Measurements from ENCODE around the gene RASA2.

The RASA2 gene

GRCh38 chr3:141505166-141505565, 18.3 kb downstream of the RASA2 start:
- Histone ChIP-seq H3K27me3 (replicated peaks; ENCODE audit: insufficient read depth, low read length) (no peaks in the 10 kb centered on the region), H4K20me1 (ENCODE audit: insufficient read depth, low read length) (peaks cover 14% of the 10 kb centered on the region), H3K4me1 (ENCODE audit: low read length) (peaks cover 4% of the 10 kb centered on the region), H3K27ac (ENCODE audit: low read length) (no peak overlapping the region), H2AFZ (ENCODE audit: low read length) (no peak overlapping the region), H3K4me2 (ENCODE audit: low read depth, low read length) (no peak overlapping the region), H3K4me3 (ENCODE audit: low read length) (no peak overlapping the region), H3K9ac (ENCODE audit: low read length) (no peak overlapping the region), H3K79me2 (ENCODE audit: low read length) (peaks cover 100% of the 10 kb centered on the region), H3F3A (ENCODE audit: insufficient read depth, low read length) (peaks cover 3% of the 10 kb centered on the region; the same call in 1 of the 2 replicates), H3K36me3 (replicated peaks; ENCODE audit: insufficient read depth, low read length) (0 out of 2 replicates have a peak, but pooled peaks cover 3% of the 10 kb centered on the region), H3K9me3 (replicated peaks; ENCODE audit: insufficient read depth, low read length) (no peaks in the 10 kb centered on the region), H3K9me2 (replicated peaks; ENCODE audit: insufficient read depth, low read length) (no peaks in the 10 kb centered on the region)
- no peak for DNase-seq
- TF ChIP-seq EZH2 (optimal IDR thresholded peaks at IDR 0.05; ENCODE audit: low read depth, low read length) (no peak), EZH2phosphoT487 (IDR thresholded peaks at IDR 0.05; ENCODE audit: low read length) (no peak), CTCF (IDR thresholded peaks at IDR 0.05; ENCODE audit: low read length) (no peak)

- H3K79me2 ChIP-seq (ENCODE audit: low read length) = peaks cover 100% of the 10 kb centered on the region
Measured at GRCh38 chr3:141506071-141506470, 19.2 kb downstream of the RASA2 start.

GRCh38 chr3:141507392-141508066, 20.7 kb downstream of the RASA2 start:
- Histone ChIP-seq H3K9me2 (replicated peaks; ENCODE audit: insufficient read depth, low read length) (no peaks in the 10 kb centered on the region), H3K27me3 (replicated peaks; ENCODE audit: insufficient read depth, low read length) (no peaks in the 10 kb centered on the region), H3K4me2 (ENCODE audit: low read depth, low read length) (no peak overlapping the region), H3K4me3 (ENCODE audit: low read length) (no peak overlapping the region), H3K36me3 (replicated peaks; ENCODE audit: insufficient read depth, low read length) (peaks cover 3% of the 10 kb centered on the region; the same call in 1 of the 2 replicates), H3K9ac (ENCODE audit: low read length) (no peak overlapping the region), H3K27ac (ENCODE audit: low read length) (peak overlapping the region; percentile 2; the same call in 1 of the 2 replicates), H3F3A (ENCODE audit: insufficient read depth, low read length) (no peaks in the 10 kb centered on the region), H3K79me2 (ENCODE audit: low read length) (peaks cover 98% of the 10 kb centered on the region), H3K4me1 (ENCODE audit: low read length) (no peaks in the 10 kb centered on the region; the same call in 1 of the 2 replicates), H3K9me3 (replicated peaks; ENCODE audit: insufficient read depth, low read length) (no peaks in the 10 kb centered on the region), H2AFZ (ENCODE audit: low read length) (no peak overlapping the region), H4K20me1 (ENCODE audit: insufficient read depth, low read length) (peaks cover 19% of the 10 kb centered on the region)
- DNase-seq = no peak
- no peak for TF ChIP-seq EZH2phosphoT487 (IDR thresholded peaks at IDR 0.05; ENCODE audit: low read length)
- TF ChIP-seq CTCF (IDR thresholded peaks at IDR 0.05; ENCODE audit: low read length) = no peak
- no peak for TF ChIP-seq EZH2 (optimal IDR thresholded peaks at IDR 0.05; ENCODE audit: low read depth, low read length)

More at GRCh38 chr3:141506071-141506470, 19.2 kb downstream of the RASA2 start:
- Histone ChIP-seq H3K9me2 (replicated peaks; ENCODE audit: insufficient read depth, low read length) (no peaks in the 10 kb centered on the region), H2AFZ (ENCODE audit: low read length) (no peak overlapping the region), H3K9me3 (replicated peaks; ENCODE audit: insufficient read depth, low read length) (no peaks in the 10 kb centered on the region), H3K4me1 (ENCODE audit: low read length) (no peaks in the 10 kb centered on the region; the same call in 1 of the 2 replicates), H3K9ac (ENCODE audit: low read length) (no peak overlapping the region), H3K27me3 (replicated peaks; ENCODE audit: insufficient read depth, low read length) (no peaks in the 10 kb centered on the region), H3K4me3 (ENCODE audit: low read length) (no peak overlapping the region), H3K27ac (ENCODE audit: low read length) (no peak overlapping the region), H3K36me3 (replicated peaks; ENCODE audit: insufficient read depth, low read length) (0 out of 2 replicates have a peak, but pooled peaks cover 3% of the 10 kb centered on the region), H4K20me1 (ENCODE audit: insufficient read depth, low read length) (peaks cover 17% of the 10 kb centered on the region), H3K4me2 (ENCODE audit: low read depth, low read length) (no peak overlapping the region), H3F3A (ENCODE audit: insufficient read depth, low read length) (no peaks in the 10 kb centered on the region)
- no peak for DNase-seq
- no peak for TF ChIP-seq EZH2 (optimal IDR thresholded peaks at IDR 0.05; ENCODE audit: low read depth, low read length)

GRCh38 chr3:141508067-141508436, 21.2 kb downstream of the RASA2 start:
- no peak for DNase-seq
- TF ChIP-seq EZH2 (optimal IDR thresholded peaks at IDR 0.05; ENCODE audit: low read depth, low read length) = no peak
- TF ChIP-seq EZH2phosphoT487 (IDR thresholded peaks at IDR 0.05; ENCODE audit: low read length) = no peak
- no peak for TF ChIP-seq CTCF (IDR thresholded peaks at IDR 0.05; ENCODE audit: low read length)
- Histone ChIP-seq H3K4me3 (ENCODE audit: low read length) (no peak overlapping the region), H3K27ac (ENCODE audit: low read length) (no peak overlapping the region), H3F3A (ENCODE audit: insufficient read depth, low read length) (no peaks in the 10 kb centered on the region), H3K9ac (ENCODE audit: low read length) (no peak overlapping the region), H4K20me1 (ENCODE audit: insufficient read depth, low read length) (peaks cover 18% of the 10 kb centered on the region), H3K36me3 (replicated peaks; ENCODE audit: insufficient read depth, low read length) (peaks cover 3% of the 10 kb centered on the region; the same call in 1 of the 2 replicates), H3K79me2 (ENCODE audit: low read length) (peaks cover 94% of the 10 kb centered on the region), H2AFZ (ENCODE audit: low read length) (no peak overlapping the region), H3K27me3 (replicated peaks; ENCODE audit: insufficient read depth, low read length) (no peaks in the 10 kb centered on the region), H3K4me1 (ENCODE audit: low read length) (no peaks in the 10 kb centered on the region; the same call in 1 of the 2 replicates), H3K9me2 (replicated peaks; ENCODE audit: insufficient read depth, low read length) (no peaks in the 10 kb centered on the region), H3K9me3 (replicated peaks; ENCODE audit: insufficient read depth, low read length) (no peaks in the 10 kb centered on the region), H3K4me2 (ENCODE audit: low read depth, low read length) (no peak overlapping the region)
